Measurements from ENCODE around the gene FAM120A.
"Not testable (repeated sequence)": the region's sequence is repeated elsewhere in the genome, so short reads cannot be mapped to it uniquely, and the experiment has no call there.

Gene FAM120A

GRCh38 chr9:93450945-93451815 is at the start of gene FAM120A:
TSS of gene FAM120A (plus strand) at chr9:93451685. CDS start at chr9:93451916, 231 bp downstream.
- DNase-seq = peak in 50 of 56 donors; percentile 25 to 82 (median 60)

- no peak for DNase-seq
Observed at GRCh38 chr9:93406371-93406770, 45.1 kb upstream of the FAM120A start.

GRCh38 chr9:93413530-93413929 is 38.0 kb upstream of the FAM120A start:
- no peak for DNase-seq

GRCh38 chr9:93415176-93415690 is 36.3 kb upstream of the FAM120A start:
- no peak for DNase-seq

GRCh38 chr9:93416530-93417235 is 34.8 kb upstream of the FAM120A start:
- DNase-seq = no peak

GRCh38 chr9:93417538-93417937 is 33.9 kb upstream of the FAM120A start:
- no peak for DNase-seq

- no peak for DNase-seq
Observed at GRCh38 chr9:93419023-93419422, 32.5 kb upstream of the FAM120A start.

- no peak for DNase-seq
Observed at GRCh38 chr9:93422977-93423616, 28.4 kb upstream of the FAM120A start.

GRCh38 chr9:93427655-93428379 is 23.7 kb upstream of the FAM120A start:
- DNase-seq = no peak

- no peak for DNase-seq
Observed at GRCh38 chr9:93431539-93432105, 19.9 kb upstream of the FAM120A start.

- no peak for DNase-seq
Observed at GRCh38 chr9:93432964-93433363, 18.5 kb upstream of the FAM120A start.

- DNase-seq = no peak
Observed at GRCh38 chr9:93434056-93434455, 17.4 kb upstream of the FAM120A start.

- DNase-seq = no peak
Observed at GRCh38 chr9:93435386-93435785, 16.1 kb upstream of the FAM120A start.

- DNase-seq = no peak
Observed at GRCh38 chr9:93436218-93436617, 15.3 kb upstream of the FAM120A start.

- DNase-seq = no peak
Observed at GRCh38 chr9:93436655-93437407, 14.7 kb upstream of the FAM120A start.

- no peak for DNase-seq
Observed at GRCh38 chr9:93437996-93438395, 13.5 kb upstream of the FAM120A start.

- DNase-seq = not testable (repeated sequence)
Observed at GRCh38 chr9:93439301-93439700, 12.2 kb upstream of the FAM120A start.

- no peak for DNase-seq
Observed at GRCh38 chr9:93440896-93441580, 10.4 kb upstream of the FAM120A start.

- DNase-seq = no peak
Observed at GRCh38 chr9:93446073-93446472, 5.4 kb upstream of the FAM120A start.

Data from nucleus accumbens (tissue), 56 donors.